GOT3 (cell line): ENCODE results near the gene GRPR.
"Not testable (repeated sequence)": the region's sequence is repeated elsewhere in the genome, so short reads cannot be mapped to it uniquely, and the experiment has no call there.

Experiments used
- DNase-seq: peaks from one replicate; lab custom pipeline; 2025; ENCODE audit warnings: mixed read lengths; lab: John Stamatoyannopoulos, UW

GRPR gene

DNA sequence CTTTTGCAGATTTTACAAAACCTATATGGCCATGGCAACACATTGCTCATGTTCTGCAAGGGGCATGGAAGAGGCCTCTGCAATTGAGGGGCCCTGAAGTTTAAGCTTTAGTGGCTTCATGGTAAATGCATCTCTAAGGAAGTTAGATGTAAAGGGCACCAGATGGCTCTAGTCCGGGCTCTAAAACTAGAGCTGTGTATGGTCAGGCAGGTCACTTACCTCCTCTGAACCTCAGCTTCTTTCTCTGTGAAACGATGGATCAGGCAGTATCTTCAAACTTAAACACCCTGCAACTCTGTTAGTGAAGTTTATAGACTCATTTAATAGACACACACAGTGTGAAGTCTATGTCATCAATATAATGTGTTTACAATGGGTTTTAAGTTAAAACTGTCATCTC, 53.9 kb downstream of the GRPR start:
- DNase-seq, result no peak

- DNase-seq, result not testable (repeated sequence)
These were observed 60.5 kb downstream of the GRPR start for GRCh38 chrX:16183843-16184242.

DNA sequence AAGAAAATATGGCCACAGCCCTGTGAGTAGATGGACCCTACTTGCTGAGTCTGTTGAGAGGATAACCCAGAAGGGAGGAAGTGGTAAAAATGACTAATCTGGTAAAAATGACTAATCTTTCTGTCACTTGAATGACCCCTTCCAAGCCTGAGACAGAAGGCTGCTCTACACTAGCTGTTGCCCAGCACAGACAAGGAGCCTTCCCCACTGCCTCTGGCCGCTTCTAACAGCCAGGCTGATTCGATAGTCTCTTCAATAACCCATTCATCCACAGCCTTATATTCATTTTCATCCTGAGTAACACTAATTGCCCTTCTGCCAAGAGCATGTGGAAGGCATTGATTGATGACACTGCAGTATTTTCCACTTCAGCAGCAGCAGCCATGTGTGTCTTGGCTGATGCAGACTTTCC, 62.4 kb downstream of the GRPR start:
- DNase-seq, result no peak

DNA sequence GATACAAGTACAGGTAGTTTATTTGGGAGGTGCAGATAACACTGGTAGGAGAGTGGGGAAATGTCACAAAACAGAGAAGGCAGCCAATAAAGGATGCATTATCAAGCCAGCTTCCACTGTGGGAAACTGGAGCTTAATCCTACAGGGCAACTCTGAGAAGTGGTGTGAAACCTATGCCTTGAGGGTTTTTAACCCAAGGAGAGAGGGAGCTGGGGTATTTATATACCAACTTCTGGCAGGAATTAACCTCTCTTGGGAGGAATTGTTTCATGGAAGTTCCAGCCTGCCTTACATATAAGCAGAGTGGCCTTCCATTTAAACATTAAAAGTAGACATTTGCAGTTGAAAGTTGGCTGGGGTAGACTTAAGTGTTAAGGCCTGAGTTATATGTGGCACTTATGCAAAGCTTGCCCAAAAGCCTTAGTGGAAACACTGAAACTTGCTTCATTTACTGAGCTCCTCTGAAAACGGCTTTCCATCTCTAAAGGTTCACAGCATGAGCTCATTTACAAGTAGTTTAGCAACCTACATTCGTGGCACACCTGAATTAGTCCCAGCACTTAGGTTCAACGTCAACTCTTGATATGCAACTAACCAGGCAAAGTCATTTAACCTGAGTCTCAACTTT, 63.1 kb downstream of the GRPR start:
- DNase-seq, result no peak

DNA sequence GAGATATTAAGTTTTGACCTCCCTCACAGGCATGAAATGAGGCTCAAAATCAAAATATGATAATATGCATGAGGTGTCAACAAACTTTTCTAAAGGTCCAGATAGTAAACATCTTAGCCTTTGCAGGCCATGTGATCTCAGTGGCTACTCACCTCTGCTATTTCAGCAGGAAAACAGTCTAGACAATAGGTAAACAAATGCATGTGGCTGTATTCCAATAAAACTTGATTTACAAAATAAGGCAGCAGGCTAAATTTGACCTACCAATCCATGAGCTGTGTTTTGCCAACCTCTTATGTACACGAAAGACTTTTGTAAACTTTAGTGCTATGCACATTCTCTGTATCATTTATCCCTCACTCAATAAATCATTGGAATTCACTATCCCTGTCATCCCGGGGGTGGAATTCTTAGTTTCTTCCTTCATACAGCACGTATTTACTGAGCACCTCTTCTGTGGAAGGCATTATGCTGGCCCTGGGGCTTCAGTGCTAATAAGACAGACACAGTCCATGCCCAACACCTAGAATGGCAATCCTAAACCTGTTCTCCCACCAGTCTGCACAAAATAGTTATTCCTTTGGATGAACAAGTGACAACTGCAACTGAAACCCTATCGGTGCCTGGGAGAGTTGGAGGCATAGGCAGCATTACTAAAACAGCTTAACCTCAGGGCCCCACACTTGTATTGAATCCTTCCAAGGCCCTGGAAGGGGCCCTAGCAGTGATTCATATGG, 63.8 kb downstream of the GRPR start:
- no peak for DNase-seq

GRCh38 chrX:16188687-16189086, 65.3 kb downstream of the GRPR start:
- no peak for DNase-seq

- no peak for DNase-seq
These were observed 68.2 kb downstream of the GRPR start for GRCh38 chrX:16191605-16192004.

- DNase-seq, result no peak
These were observed 73.5 kb downstream of the GRPR start for GRCh38 chrX:16196829-16197228.

DNA sequence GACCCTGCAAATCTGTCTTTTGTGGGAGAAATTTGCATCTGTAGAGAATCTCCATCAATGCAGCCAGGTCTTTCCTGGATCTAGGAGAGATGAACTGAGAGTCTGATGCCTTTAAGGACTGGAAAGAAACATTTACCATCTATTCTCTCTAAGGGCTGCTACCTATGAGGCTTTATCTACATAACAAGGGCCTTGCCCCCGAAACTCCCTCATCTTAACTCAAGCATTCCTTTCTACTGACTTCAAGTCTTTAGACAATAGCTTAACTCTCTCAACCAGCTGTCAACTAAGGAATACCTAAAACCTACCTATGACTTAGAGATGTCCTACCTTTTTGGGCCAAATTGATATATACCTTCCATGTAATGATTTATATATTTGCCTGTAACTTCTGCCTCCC, 76.0 kb downstream of the GRPR start:
- DNase-seq, result no peak

DNA sequence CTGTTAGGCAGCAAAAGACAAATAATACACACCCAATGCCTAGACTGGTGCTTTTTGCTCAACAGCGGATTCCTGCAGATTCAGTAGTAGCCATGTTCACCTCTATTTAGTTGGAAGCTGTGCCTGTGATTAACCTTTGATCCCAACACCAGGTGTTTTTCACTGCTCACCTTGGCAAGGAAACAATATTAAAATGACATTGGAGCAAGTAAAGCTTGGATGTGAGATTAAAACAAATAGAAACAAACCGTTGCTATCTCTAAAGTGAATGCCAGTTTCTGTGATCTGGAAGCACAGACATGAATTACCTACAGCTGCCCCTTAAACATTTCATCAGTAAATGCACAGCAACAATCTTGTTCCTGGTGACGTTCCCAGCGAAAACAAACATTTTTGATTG, 79.6 kb downstream of the GRPR start:
- DNase-seq, result no peak
